ENCODE data around the gene GPR146. TPM values are rescaled to one million over a fixed set of nuclear protein-coding genes. Genes with fewer than 3 reads are reported as not detected.

Gene GPR146
- total and polyA plus RNA-seq, 9 of the 15 experiments (the other 6 are each of a cell fraction or from before 2014, with no cell fraction given) = 0.22 to 3.6 (median 0.64) TPM; not detected in 2

- Histone ChIP-seq H2AFZ (ENCODE audit: low read depth, low read length) (no peak overlapping the region), H3K9me3 (replicated peaks; ENCODE audit: control insufficient read depth, insufficient read depth, low read depth, low read length) (no peaks in the 10 kb centered on the region), H4K20me1 (replicated peaks; ENCODE audit: control insufficient read depth, insufficient read depth, low read length) (peaks cover 11% of the 10 kb centered on the region; the same call in 1 of the 2 replicates), H3K27me3 (ENCODE audit: control insufficient read depth in 2 of 2, insufficient read depth in 2 of 2, low read length in 2 of 2) (no peaks in the 10 kb centered on the region), H3K4me1 (replicated peaks in 1 of 2; ENCODE audit: control insufficient read depth in 2 of 2, insufficient read depth in 2 of 2, low read length in 2 of 2) (peaks cover 3 to 65% of the 10 kb centered on the region in 2 experiments; a peak in 3 of 5 replicates), H3K9ac (ENCODE audit: insufficient read depth in 1 of 2, low read depth in 2 of 2, low read length in 2 of 2) (no peak overlapping the region), H3K79me2 (ENCODE audit: control insufficient read depth, insufficient read depth, low read length) (0 out of 3 replicates have a peak, but pooled peaks cover 2% of the 10 kb centered on the region), H3K9me1 (ENCODE audit: control insufficient read depth, insufficient read depth, low read length) (no peaks in the 10 kb centered on the region), H3K4me2 (ENCODE audit: insufficient read depth, low read length) (no peak overlapping the region), H3K4me3 (no peak overlapping the region), H3K27ac (ENCODE audit: extremely low read depth, low read depth, low read length) (no peak overlapping the region), H3K36me3 (ENCODE audit: control insufficient read depth, insufficient read depth, low read length) (no peaks in the 10 kb centered on the region; the same call in 2 of the 3 replicates)
- ChIA-PET POLR2A (no interaction called here), CTCF (ENCODE audit: low intra/inter-chr PET ratio) (no interaction called here)
- in situ Hi-C loops (cut with MboI) (no loop called here), intact Hi-C loops (cut with micrococcal nuclease) (no loop called here)
- TF ChIP-seq SMC3 (conservative IDR thresholded peaks at IDR 0.05; ENCODE audit: insufficient read depth, low read depth, low read length) (no peak), PCBP2 (IDR thresholded peaks at IDR 0.05; ENCODE audit: low read depth, low read length, poor library complexity, severe bottlenecking) (no peak), POLR2A (conservative IDR thresholded peaks at IDR 0.05) (no peak), POLR2H (tag; IDR thresholded peaks at IDR 0.05; ENCODE audit: low read depth) (no peak), ZBED1 (IDR thresholded peaks at IDR 0.05) (no peak), ZNF384 (IDR thresholded peaks at IDR 0.05; ENCODE audit: low read depth, low read length) (no peak), LCOR (CRISPR knock-in tag; IDR thresholded peaks at IDR 0.05) (no peak), HOXB6 (CRISPR knock-in tag; IDR thresholded peaks at IDR 0.05; ENCODE audit: borderline replicate concordance) (no peak), ZNF764 (CRISPR knock-in tag; IDR thresholded peaks at IDR 0.05; ENCODE audit: low read depth) (no peak), HDAC6 (IDR thresholded peaks at IDR 0.05; ENCODE audit: low read depth, low read length) (no peak), SUPT5H (IDR thresholded peaks at IDR 0.05) (no peak), SIX5 (IDR thresholded peaks at IDR 0.05; ENCODE audit: borderline replicate concordance in 1 of 2, insufficient read depth in 1 of 2, low read depth in 1 of 2, low read length in 2 of 2) (no peak), KHSRP (IDR thresholded peaks at IDR 0.05) (no peak), KLF16 (IDR thresholded peaks at IDR 0.05) (no peak), PKNOX1 (IDR thresholded peaks at IDR 0.05) (no peak)
- DNase-seq (ENCODE audit: extremely low read depth in 1 of 4, low spot score in 3 of 4) (no peak), FAIRE-seq (no peak), ATAC-seq (no peak)
- BruUV-seq (replicated peaks) = no TSS peak
- 91% methylated on average over 29 of the region's 45 CpGs for WGBS (ENCODE audit: insufficient coverage, low coverage, missing lambda C conversion rate)
These were observed 39.6 kb downstream of the GPR146 start for GRCh38 chr7:1083729-1084657.
